Measurements from ENCODE around the gene PLAC8L1.

The PLAC8L1 gene

DNA sequence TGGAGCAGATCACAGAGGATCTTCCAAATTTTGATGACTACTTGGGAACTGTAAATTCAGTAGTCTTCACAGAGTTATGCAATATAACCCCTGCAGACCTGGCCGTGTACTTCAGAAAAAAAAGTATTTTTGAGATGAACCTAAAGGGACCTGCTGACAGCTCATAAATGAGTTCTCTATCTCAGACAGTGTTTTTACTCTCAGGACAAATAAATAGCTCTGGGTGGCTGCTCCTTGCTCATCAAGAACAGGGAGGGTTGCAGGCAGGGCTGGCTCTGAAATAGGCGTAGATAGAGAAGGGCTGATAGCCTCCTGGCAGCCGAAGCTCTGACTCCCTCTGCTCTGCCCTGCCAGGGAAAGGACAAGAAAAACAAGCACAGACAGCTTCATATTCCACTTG lies 64.8 kb downstream of the PLAC8L1 start:
- DNase-seq = no peak

DNA sequence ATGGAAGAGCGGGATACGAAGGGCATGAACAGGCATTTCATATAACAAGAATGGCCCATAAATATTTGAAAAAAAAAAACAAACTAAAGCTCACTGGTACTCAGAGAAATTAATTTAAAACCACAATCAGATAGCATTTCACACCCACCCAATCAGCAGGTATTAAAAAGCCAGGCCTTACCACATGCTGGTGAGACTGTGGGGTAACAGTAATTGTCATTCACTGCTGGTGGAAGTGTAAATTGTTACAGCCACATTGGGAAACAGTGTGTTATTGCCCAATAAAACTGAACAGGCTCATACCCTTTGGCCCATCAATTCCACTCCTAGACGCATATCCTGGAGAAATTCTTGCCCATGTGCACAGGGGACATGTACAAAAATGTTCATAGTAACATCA lies 66.0 kb downstream of the PLAC8L1 start:
- no peak for DNase-seq

GRCh38 chr5:146034605-146035004 lies 70.8 kb downstream of the PLAC8L1 start:
- no peak for DNase-seq
